Measurements from ENCODE around the gene ADH1B.

DNA sequence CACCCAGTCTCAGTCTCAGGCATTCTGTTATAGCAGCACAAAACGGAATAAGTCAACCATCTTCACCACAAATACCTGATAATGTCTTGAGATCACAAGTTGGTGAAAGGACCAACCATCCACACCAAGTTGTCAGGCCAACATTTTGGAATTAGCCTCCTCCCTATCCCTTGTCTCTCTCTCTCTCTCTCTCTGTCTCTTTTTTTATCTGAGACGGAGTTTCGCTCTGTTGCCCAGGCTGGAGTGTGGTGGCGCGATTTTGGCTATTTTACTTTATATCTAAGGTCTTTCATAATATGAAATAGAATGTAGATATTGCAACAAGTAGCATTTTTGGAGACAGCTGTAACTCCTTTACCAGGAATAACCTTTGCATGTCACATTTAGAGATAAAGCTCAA, 46.2 kb downstream of the ADH1B start:
- TF ChIP-seq, protein P1, sequence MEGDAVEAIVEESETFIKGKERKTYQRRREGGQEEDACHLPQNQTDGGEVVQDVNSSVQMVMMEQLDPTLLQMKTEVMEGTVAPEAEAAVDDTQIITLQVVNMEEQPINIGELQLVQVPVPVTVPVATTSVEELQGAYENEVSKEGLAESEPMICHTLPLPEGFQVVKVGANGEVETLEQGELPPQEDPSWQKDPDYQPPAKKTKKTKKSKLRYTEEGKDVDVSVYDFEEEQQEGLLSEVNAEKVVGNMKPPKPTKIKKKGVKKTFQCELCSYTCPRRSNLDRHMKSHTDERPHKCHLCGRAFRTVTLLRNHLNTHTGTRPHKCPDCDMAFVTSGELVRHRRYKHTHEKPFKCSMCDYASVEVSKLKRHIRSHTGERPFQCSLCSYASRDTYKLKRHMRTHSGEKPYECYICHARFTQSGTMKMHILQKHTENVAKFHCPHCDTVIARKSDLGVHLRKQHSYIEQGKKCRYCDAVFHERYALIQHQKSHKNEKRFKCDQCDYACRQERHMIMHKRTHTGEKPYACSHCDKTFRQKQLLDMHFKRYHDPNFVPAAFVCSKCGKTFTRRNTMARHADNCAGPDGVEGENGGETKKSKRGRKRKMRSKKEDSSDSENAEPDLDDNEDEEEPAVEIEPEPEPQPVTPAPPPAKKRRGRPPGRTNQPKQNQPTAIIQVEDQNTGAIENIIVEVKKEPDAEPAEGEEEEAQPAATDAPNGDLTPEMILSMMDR (IDR thresholded peaks at IDR 0.05), result no peak
- no peak for TF ChIP-seq POLR2A (IDR thresholded peaks at IDR 0.05)

All from testis (tissue), 2 donors.